ENCODE data around the gene CACNG4.

The CACNG4 gene

GRCh38 chr17:66976379-66976663 is 11.8 kb downstream of the CACNG4 start:
- H3K9me3 ChIP-seq (ENCODE audit: control insufficient read depth, insufficient read depth, low read length), result no peaks in the 10 kb centered on the region
- H3K36me3 ChIP-seq (ENCODE audit: insufficient read depth, low read length), result no peaks in the 10 kb centered on the region
- peaks cover 3% of the 10 kb centered on the region; the same call in 1 of the 2 replicates for H3K4me1 ChIP-seq (ENCODE audit: insufficient read depth, low read length)
- H3K9ac ChIP-seq (ENCODE audit: low read depth, low read length), result no peak overlapping the region

GRCh38 chr17:66976781-66977201 is 12.3 kb downstream of the CACNG4 start:
- Histone ChIP-seq H3K9me3 (ENCODE audit: control insufficient read depth, insufficient read depth, low read length) (no peaks in the 10 kb centered on the region), H3K4me1 (ENCODE audit: insufficient read depth, low read length) (peaks cover 3% of the 10 kb centered on the region; the same call in 1 of the 2 replicates), H3K36me3 (ENCODE audit: insufficient read depth, low read length) (no peaks in the 10 kb centered on the region), H3K9ac (ENCODE audit: low read depth, low read length) (no peak overlapping the region)

GRCh38 chr17:66978514-66979061 is 14.1 kb downstream of the CACNG4 start:
- H3K9ac ChIP-seq (ENCODE audit: low read depth, low read length), result no peak overlapping the region
- H3K9me3 ChIP-seq (ENCODE audit: control insufficient read depth, insufficient read depth, low read length), result no peaks in the 10 kb centered on the region
- no peaks in the 10 kb centered on the region for H3K36me3 ChIP-seq (ENCODE audit: insufficient read depth, low read length)
- peaks cover 3% of the 10 kb centered on the region; the same call in 1 of the 2 replicates for H3K4me1 ChIP-seq (ENCODE audit: insufficient read depth, low read length)

- Histone ChIP-seq H3K9me3 (ENCODE audit: control insufficient read depth, insufficient read depth, low read length) (no peaks in the 10 kb centered on the region), H3K36me3 (ENCODE audit: insufficient read depth, low read length) (no peaks in the 10 kb centered on the region), H3K9ac (ENCODE audit: low read depth, low read length) (no peak overlapping the region), H3K4me1 (ENCODE audit: insufficient read depth, low read length) (peaks cover 3% of the 10 kb centered on the region; the same call in 1 of the 2 replicates)
These were observed 16.4 kb downstream of the CACNG4 start for GRCh38 chr17:66980896-66981295.

- no peaks in the 10 kb centered on the region for H3K9me3 ChIP-seq (ENCODE audit: control insufficient read depth, insufficient read depth, low read length)
- H3K9ac ChIP-seq (ENCODE audit: low read depth, low read length), result no peak overlapping the region
- no peaks in the 10 kb centered on the region for H3K36me3 ChIP-seq (ENCODE audit: insufficient read depth, low read length)
- H3K4me1 ChIP-seq (ENCODE audit: insufficient read depth, low read length), result no peaks in the 10 kb centered on the region; the same call in 1 of the 2 replicates
These were observed 17.5 kb downstream of the CACNG4 start for GRCh38 chr17:66981983-66982508.

GRCh38 chr17:66983414-66984021 is 19.0 kb downstream of the CACNG4 start:
- H3K9ac ChIP-seq (ENCODE audit: low read depth, low read length), result no peak overlapping the region
- no peaks in the 10 kb centered on the region for H3K9me3 ChIP-seq (ENCODE audit: control insufficient read depth, insufficient read depth, low read length)
- H3K4me1 ChIP-seq (ENCODE audit: insufficient read depth, low read length), result no peaks in the 10 kb centered on the region; the same call in 1 of the 2 replicates
- H3K36me3 ChIP-seq (ENCODE audit: insufficient read depth, low read length), result no peaks in the 10 kb centered on the region

- H3K9ac ChIP-seq (ENCODE audit: low read depth, low read length), result no peak overlapping the region
- no peaks in the 10 kb centered on the region for H3K36me3 ChIP-seq (ENCODE audit: insufficient read depth, low read length)
- no peaks in the 10 kb centered on the region for H3K4me1 ChIP-seq (ENCODE audit: insufficient read depth, low read length)
- H3K9me3 ChIP-seq (ENCODE audit: control insufficient read depth, insufficient read depth, low read length), result no peaks in the 10 kb centered on the region
These were observed 20.2 kb downstream of the CACNG4 start for GRCh38 chr17:66984730-66985129.

- no peaks in the 10 kb centered on the region for H3K4me1 ChIP-seq (ENCODE audit: insufficient read depth, low read length)
- no peaks in the 10 kb centered on the region for H3K36me3 ChIP-seq (ENCODE audit: insufficient read depth, low read length)
- H3K9ac ChIP-seq (ENCODE audit: low read depth, low read length), result no peak overlapping the region
- H3K9me3 ChIP-seq (ENCODE audit: control insufficient read depth, insufficient read depth, low read length), result no peaks in the 10 kb centered on the region
These were observed 21.1 kb downstream of the CACNG4 start for GRCh38 chr17:66985338-66986237.

GRCh38 chr17:66986659-66987058 is 22.2 kb downstream of the CACNG4 start:
- no peaks in the 10 kb centered on the region for H3K36me3 ChIP-seq (ENCODE audit: insufficient read depth, low read length)

GRCh38 chr17:66987059-66987616 is 22.6 kb downstream of the CACNG4 start:
- Histone ChIP-seq H3K4me1 (ENCODE audit: insufficient read depth, low read length) (no peaks in the 10 kb centered on the region), H3K9ac (ENCODE audit: low read depth, low read length) (no peak overlapping the region), H3K36me3 (ENCODE audit: insufficient read depth, low read length) (no peaks in the 10 kb centered on the region), H3K9me3 (ENCODE audit: control insufficient read depth, insufficient read depth, low read length) (no peaks in the 10 kb centered on the region)

More at GRCh38 chr17:66986659-66987058, 22.2 kb downstream of the CACNG4 start:
- Histone ChIP-seq H3K9ac (ENCODE audit: low read depth, low read length) (no peak overlapping the region), H3K4me1 (ENCODE audit: insufficient read depth, low read length) (no peaks in the 10 kb centered on the region), H3K9me3 (ENCODE audit: control insufficient read depth, insufficient read depth, low read length) (no peaks in the 10 kb centered on the region)

GRCh38 chr17:66988069-66988798 is 23.7 kb downstream of the CACNG4 start:
- no peaks in the 10 kb centered on the region for H3K4me1 ChIP-seq (ENCODE audit: insufficient read depth, low read length)
- no peaks in the 10 kb centered on the region for H3K36me3 ChIP-seq (ENCODE audit: insufficient read depth, low read length)
- H3K9ac ChIP-seq (ENCODE audit: low read depth, low read length), result no peak overlapping the region
- no peaks in the 10 kb centered on the region for H3K9me3 ChIP-seq (ENCODE audit: control insufficient read depth, insufficient read depth, low read length)

- Histone ChIP-seq H3K4me1 (ENCODE audit: insufficient read depth, low read length) (no peaks in the 10 kb centered on the region), H3K9me3 (ENCODE audit: control insufficient read depth, insufficient read depth, low read length) (no peaks in the 10 kb centered on the region), H3K36me3 (ENCODE audit: insufficient read depth, low read length) (no peaks in the 10 kb centered on the region), H3K9ac (ENCODE audit: low read depth, low read length) (no peak overlapping the region)
These were observed 24.6 kb downstream of the CACNG4 start for GRCh38 chr17:66989076-66989475.

GRCh38 chr17:66989579-66989978 is 25.1 kb downstream of the CACNG4 start:
- H3K36me3 ChIP-seq (ENCODE audit: insufficient read depth, low read length), result no peaks in the 10 kb centered on the region
- no peaks in the 10 kb centered on the region for H3K9me3 ChIP-seq (ENCODE audit: control insufficient read depth, insufficient read depth, low read length)
- no peak overlapping the region for H3K9ac ChIP-seq (ENCODE audit: low read depth, low read length)

GRCh38 chr17:66990047-66990446 is 25.5 kb downstream of the CACNG4 start:
- Histone ChIP-seq H3K9me3 (ENCODE audit: control insufficient read depth, insufficient read depth, low read length) (no peaks in the 10 kb centered on the region), H3K36me3 (ENCODE audit: insufficient read depth, low read length) (no peaks in the 10 kb centered on the region), H3K9ac (ENCODE audit: low read depth, low read length) (no peak overlapping the region), H3K4me1 (ENCODE audit: insufficient read depth, low read length) (no peaks in the 10 kb centered on the region)

More at GRCh38 chr17:66989579-66989978, 25.1 kb downstream of the CACNG4 start:
- no peaks in the 10 kb centered on the region for H3K4me1 ChIP-seq (ENCODE audit: insufficient read depth, low read length)

Data from ES-I3 (cell line).